Measurements from ENCODE around the gene MCRIP1.

DNA sequence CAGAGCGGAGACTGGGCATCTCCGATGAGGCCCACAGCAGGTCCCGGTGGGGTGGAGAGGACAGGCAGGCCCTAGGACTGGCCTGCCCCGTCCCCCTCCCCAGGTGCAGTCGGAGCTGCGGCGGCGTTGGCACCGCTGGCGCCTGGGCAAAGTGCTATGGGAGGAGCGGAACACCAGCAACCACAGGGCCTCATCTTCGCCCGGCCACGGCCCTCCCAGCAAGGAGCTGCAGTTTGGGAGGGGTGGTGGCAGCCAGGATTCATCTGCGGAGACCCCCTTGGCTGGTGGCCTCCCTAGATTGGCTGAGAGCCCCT is 19.8 kb downstream of the MCRIP1 start:
- TF ChIP-seq, protein P1, sequence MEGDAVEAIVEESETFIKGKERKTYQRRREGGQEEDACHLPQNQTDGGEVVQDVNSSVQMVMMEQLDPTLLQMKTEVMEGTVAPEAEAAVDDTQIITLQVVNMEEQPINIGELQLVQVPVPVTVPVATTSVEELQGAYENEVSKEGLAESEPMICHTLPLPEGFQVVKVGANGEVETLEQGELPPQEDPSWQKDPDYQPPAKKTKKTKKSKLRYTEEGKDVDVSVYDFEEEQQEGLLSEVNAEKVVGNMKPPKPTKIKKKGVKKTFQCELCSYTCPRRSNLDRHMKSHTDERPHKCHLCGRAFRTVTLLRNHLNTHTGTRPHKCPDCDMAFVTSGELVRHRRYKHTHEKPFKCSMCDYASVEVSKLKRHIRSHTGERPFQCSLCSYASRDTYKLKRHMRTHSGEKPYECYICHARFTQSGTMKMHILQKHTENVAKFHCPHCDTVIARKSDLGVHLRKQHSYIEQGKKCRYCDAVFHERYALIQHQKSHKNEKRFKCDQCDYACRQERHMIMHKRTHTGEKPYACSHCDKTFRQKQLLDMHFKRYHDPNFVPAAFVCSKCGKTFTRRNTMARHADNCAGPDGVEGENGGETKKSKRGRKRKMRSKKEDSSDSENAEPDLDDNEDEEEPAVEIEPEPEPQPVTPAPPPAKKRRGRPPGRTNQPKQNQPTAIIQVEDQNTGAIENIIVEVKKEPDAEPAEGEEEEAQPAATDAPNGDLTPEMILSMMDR (IDR thresholded peaks at IDR 0.05; ENCODE audit: insufficient read depth, low read depth, low read length), result no peak
- TF ChIP-seq EZH2 (IDR thresholded peaks at IDR 0.05; ENCODE audit: insufficient read depth, low read length), result no peak

Data from astrocyte (in vitro differentiated cells and primary cell).